Hepatocyte (in vitro differentiated cells): ENCODE measurements around the gene NTRK3.

Experiments used
- EZH2phosphoT487 ChIP-seq: fragments of 200-600 bp; sonication (generic); IDR thresholded peaks from one replicate; pipeline ENCODE4 v1.6.1; 2018; ENCODE audit warnings: antibody characterized with exemption, mild to moderate bottlenecking, low read depth, moderate library complexity; ENCODE audit not compliant: unreplicated experiment, severe bottlenecking
- TF ChIP-seq, protein P1 (sequence below): fragments of 200-600 bp; sonication (generic); IDR thresholded peaks from 2 replicates; pipeline ENCODE4 v1.5.1; 2016; ENCODE audit warnings: antibody characterized with exemption, mild to moderate bottlenecking; ENCODE audit not compliant: poor library complexity

DNA sequence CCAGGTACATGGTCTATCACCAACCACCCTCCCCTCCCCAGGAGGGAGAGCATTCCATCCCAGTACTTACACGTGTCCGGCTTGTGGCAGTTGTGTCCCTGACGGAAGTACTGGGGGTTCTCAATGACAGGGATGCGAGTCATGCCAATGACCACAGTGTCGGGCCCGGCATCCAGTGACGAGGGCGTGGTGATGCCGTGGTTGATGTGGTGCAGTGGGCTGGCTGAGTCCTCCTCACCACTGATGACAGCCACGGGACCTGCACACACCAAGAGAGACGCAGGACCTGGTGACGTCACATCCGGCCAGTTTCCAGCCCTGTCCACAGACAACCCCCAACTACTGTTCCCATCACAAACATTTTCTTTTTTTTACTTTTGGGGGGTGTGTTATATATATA is 223.8 kb downstream of the NTRK3 start:
- TF ChIP-seq, protein P1, sequence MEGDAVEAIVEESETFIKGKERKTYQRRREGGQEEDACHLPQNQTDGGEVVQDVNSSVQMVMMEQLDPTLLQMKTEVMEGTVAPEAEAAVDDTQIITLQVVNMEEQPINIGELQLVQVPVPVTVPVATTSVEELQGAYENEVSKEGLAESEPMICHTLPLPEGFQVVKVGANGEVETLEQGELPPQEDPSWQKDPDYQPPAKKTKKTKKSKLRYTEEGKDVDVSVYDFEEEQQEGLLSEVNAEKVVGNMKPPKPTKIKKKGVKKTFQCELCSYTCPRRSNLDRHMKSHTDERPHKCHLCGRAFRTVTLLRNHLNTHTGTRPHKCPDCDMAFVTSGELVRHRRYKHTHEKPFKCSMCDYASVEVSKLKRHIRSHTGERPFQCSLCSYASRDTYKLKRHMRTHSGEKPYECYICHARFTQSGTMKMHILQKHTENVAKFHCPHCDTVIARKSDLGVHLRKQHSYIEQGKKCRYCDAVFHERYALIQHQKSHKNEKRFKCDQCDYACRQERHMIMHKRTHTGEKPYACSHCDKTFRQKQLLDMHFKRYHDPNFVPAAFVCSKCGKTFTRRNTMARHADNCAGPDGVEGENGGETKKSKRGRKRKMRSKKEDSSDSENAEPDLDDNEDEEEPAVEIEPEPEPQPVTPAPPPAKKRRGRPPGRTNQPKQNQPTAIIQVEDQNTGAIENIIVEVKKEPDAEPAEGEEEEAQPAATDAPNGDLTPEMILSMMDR: no peak
- TF ChIP-seq EZH2phosphoT487: no peak
